Activated naive CD8-positive, alpha-beta T cell treated with anti-CD3 and anti-CD28 coated beads, Interleukin-2, amount 10 ng/mL, durations not matched to agents 7 days and 5 days (primary cell): ENCODE data around the gene TMEM207. TPM values are rescaled to one million over a fixed set of nuclear protein-coding genes. Genes with fewer than 3 reads are reported as not detected.

ENCODE experiments used
- ATAC-seq: fragments of 150-1000 bp; cut with Tn5 transposase; one replicate; pipeline ENCODE4 v1.10.0; 2021; ENCODE audit warnings: low read depth, moderate library complexity
- POLR2A ChIA-PET: fragments of 350-600 bp; sonication (Branson Sonifier 250); formaldehyde crosslinking; loops from one replicate; lab custom pipeline; 2021; ENCODE audit warnings: antibody characterized with exemption; lab: Charles Lee
- DNase-seq: peaks from one replicate; pipeline ENCODE4 v3.0.0; 2021
- H3K27ac Mint-ChIP-seq: one replicate; pipeline ENCODE4 v1.8.0; 2022; ENCODE audit warnings: mild to moderate bottlenecking, mixed read lengths
- H3K27me3 Mint-ChIP-seq: one replicate; pipeline ENCODE4 v1.8.0; 2022; ENCODE audit warnings: mild to moderate bottlenecking, moderate library complexity, mixed read lengths
- H3K36me3 Mint-ChIP-seq: one replicate; pipeline ENCODE4 v1.8.0; 2021; ENCODE audit warnings: mild to moderate bottlenecking, mixed read lengths
- H3K4me1 Mint-ChIP-seq: one replicate; pipeline ENCODE4 v1.8.0; 2021; ENCODE audit warnings: mixed read lengths
- H3K4me3 Mint-ChIP-seq: one replicate; pipeline ENCODE4 v1.8.0; 2022; ENCODE audit warnings: mild to moderate bottlenecking, moderate library complexity, mixed read lengths
- H3K9me3 Mint-ChIP-seq: one replicate; pipeline ENCODE4 v1.8.0; 2021; ENCODE audit warnings: mixed read lengths
- total RNA-seq, 2 experiments: library from RNA; stranded (reverse); gene quantifications; one replicate each; pipeline ENCODE4 v1.2.3, GENCODE V29; 2021

Gene TMEM207
- not detected for total RNA-seq

- Mint-ChIP-seq H3K27ac (no peak within 1 kb of the TSS), H3K27me3 (peaks cover 4% of the 10 kb centered on the region), H3K4me3 (no peak within 1 kb of the TSS), H3K9me3 (no peaks in the 10 kb centered on the region), H3K36me3 (no peaks in the 10 kb centered on the region), H3K4me1 (no peaks in the 10 kb centered on the region)
- POLR2A ChIA-PET: no interaction called here
- ATAC-seq: no peak
- DNase-seq: no peak
Measured at GRCh38 chr3:190449801-190450200, at the start of gene TMEM207. TSS of gene TMEM207 (minus strand) at chr3:190449901. CDS start at chr3:190449809, 92 bp downstream.

- Mint-ChIP-seq H3K27ac (no peak overlapping the region), H3K27me3 (peaks cover 38% of the 10 kb centered on the region), H3K4me1 (no peaks in the 10 kb centered on the region), H3K36me3 (no peaks in the 10 kb centered on the region), H3K4me3 (no peak overlapping the region), H3K9me3 (peaks cover 2% of the 10 kb centered on the region)
- ATAC-seq: no peak
- POLR2A ChIA-PET: no interaction called here
- DNase-seq: no peak
Measured at GRCh38 chr3:190499122-190499521, 49.4 kb upstream of the TMEM207 start.

DNA sequence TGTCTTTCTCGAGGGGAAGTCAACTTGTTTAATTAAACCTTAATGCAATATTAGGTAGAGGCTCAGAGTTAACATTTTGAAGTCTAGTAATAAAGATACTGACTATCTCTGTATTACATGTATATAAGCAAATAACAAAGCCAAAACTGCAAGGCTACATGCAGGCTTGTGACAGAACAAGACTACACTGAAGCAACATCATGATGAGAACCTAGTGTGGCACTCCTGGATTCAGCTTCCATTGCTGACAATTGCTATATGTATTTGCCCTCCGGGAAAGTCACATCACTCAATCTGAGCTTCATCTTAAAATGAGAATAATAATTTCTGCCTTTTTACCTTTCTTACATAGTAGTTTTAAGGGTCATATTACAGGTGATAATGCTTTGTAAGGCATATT is 48.6 kb upstream of the TMEM207 start:
- no peak overlapping the region for H3K27ac Mint-ChIP-seq
- POLR2A ChIA-PET: no interaction called here
- peaks cover 4% of the 10 kb centered on the region for H3K9me3 Mint-ChIP-seq
- no peaks in the 10 kb centered on the region for H3K4me1 Mint-ChIP-seq
- ATAC-seq (no peak), DNase-seq (no peak)
- peaks cover 41% of the 10 kb centered on the region for H3K27me3 Mint-ChIP-seq
- H3K36me3 Mint-ChIP-seq: no peaks in the 10 kb centered on the region
- no peak overlapping the region for H3K4me3 Mint-ChIP-seq

DNA sequence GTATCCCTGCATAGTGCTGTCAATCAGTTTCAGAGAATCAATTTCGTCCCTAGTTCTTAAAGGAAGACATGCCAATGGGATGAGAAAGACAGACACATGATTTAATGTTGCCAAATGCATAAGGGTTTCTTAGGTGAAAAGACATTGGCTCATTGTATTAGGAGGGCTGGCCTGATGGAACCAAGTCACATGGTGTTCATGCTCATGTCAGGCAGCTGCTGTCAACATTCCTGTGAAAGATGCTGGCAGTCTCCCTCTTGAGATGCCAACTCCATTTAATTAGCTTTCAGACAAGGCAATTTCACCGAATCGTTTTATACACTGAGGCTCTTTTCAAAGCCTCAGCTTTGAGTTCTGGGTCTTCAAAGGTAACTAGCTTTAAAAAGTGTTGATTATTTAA is 48.1 kb upstream of the TMEM207 start:
- Mint-ChIP-seq H3K36me3 (no peaks in the 10 kb centered on the region), H3K27me3 (peaks cover 41% of the 10 kb centered on the region), H3K9me3 (peaks cover 4% of the 10 kb centered on the region), H3K4me3 (no peak overlapping the region), H3K27ac (no peak overlapping the region), H3K4me1 (no peaks in the 10 kb centered on the region)
- ATAC-seq: no peak
- no peak for DNase-seq
- POLR2A ChIA-PET: no interaction called here

- POLR2A ChIA-PET: no interaction called here
- Mint-ChIP-seq H3K9me3 (peaks cover 4% of the 10 kb centered on the region), H3K36me3 (no peaks in the 10 kb centered on the region), H3K27ac (no peak overlapping the region), H3K4me1 (peaks cover under 1% of the 10 kb centered on the region), H3K27me3 (peaks cover 36% of the 10 kb centered on the region), H3K4me3 (no peak overlapping the region)
- DNase-seq (no peak), ATAC-seq (no peak)
Measured at GRCh38 chr3:190496859-190497258, 47.2 kb upstream of the TMEM207 start.

DNA sequence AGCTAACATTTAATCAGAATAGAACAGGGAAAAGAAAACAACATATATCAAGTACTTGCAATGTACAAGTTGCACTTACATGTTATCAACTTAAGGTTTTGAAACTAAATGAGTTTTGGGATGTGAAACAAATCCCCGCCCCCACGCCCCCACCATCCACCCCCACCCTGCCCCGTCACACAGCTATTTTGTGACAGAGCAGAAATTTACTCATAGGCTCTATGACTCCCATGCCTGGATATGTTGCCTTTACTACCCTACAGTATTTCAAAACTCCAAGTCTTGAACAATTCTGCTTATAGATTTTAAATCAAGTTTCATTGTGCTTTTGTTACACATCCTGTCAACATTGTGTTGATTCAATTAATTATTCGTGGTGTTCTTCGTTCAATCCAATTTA is 46.1 kb upstream of the TMEM207 start:
- peaks cover 4% of the 10 kb centered on the region for H3K4me1 Mint-ChIP-seq
- no peak for ATAC-seq
- no peaks in the 10 kb centered on the region for H3K36me3 Mint-ChIP-seq
- POLR2A ChIA-PET: no interaction called here
- DNase-seq: no peak
- peaks cover 4% of the 10 kb centered on the region for H3K9me3 Mint-ChIP-seq
- peaks cover 38% of the 10 kb centered on the region for H3K27me3 Mint-ChIP-seq
- no peak overlapping the region for H3K27ac Mint-ChIP-seq
- no peak overlapping the region for H3K4me3 Mint-ChIP-seq

DNA sequence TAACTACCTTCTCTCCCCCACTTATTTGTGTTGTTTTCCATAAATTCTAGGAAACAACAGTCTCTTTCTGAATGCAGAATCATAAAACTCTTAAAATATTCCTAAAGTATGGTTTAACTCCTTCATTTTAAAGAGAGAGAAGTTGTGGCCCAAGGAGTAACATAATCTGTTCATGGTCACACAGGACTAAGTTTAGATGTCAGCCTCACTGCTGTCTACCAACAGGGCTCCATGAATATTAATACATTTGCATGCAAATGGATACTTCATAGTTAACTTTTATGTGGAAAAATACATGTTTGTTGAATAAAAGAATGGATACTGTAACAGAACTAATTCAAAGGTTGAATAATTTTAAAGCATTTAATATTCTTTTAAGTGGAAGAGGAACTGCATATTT is 45.7 kb upstream of the TMEM207 start:
- Mint-ChIP-seq H3K27me3 (peaks cover 38% of the 10 kb centered on the region), H3K36me3 (no peaks in the 10 kb centered on the region), H3K27ac (no peak overlapping the region), H3K4me1 (peaks cover 4% of the 10 kb centered on the region), H3K9me3 (peaks cover 3% of the 10 kb centered on the region), H3K4me3 (no peak overlapping the region)
- no peak for ATAC-seq
- POLR2A ChIA-PET: no interaction called here
- no peak for DNase-seq

DNA sequence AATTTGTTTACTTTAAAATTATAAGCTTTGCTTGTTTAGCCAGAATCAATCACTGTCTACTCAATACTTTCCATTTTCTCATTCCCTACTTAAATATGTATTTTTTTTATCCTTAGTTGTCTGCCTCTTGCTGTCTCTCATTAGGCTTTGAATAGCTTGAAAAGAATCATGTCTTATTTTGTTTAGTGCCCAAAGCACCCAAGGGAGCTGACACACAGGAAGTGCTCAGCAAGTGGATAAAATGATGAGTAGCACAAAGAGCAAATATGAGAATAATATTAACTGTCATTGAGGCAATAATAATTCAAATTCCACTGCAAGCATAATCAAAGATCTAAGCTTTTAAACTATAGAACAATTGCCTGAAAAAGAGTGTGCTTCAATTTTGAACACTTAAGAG is 45.2 kb upstream of the TMEM207 start:
- ATAC-seq (no peak), DNase-seq (no peak)
- no peak overlapping the region for H3K4me3 Mint-ChIP-seq
- H3K36me3 Mint-ChIP-seq: no peaks in the 10 kb centered on the region
- peaks cover 40% of the 10 kb centered on the region for H3K27me3 Mint-ChIP-seq
- POLR2A ChIA-PET: no interaction called here
- peaks cover 4% of the 10 kb centered on the region for H3K4me1 Mint-ChIP-seq
- peaks cover 3% of the 10 kb centered on the region for H3K9me3 Mint-ChIP-seq
- no peak overlapping the region for H3K27ac Mint-ChIP-seq

DNA sequence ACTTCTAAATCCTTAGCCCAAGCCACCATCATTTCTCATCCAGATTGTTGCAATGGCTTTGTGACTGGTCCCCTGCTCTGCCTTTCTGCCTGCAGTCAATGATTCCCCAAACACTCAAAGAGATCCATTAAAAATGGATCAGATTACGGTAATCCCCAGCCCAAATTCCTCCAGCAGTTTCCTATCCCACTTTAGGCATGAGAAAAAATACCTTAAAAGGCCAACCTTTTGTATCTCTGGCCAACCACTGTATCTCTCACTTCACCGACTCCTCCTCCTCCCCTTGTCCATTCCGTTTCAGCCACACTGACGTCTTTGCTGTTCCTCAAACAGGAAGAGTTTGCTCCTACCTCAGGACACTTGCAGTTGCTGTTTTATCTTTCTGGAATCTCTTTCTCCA is 43.3 kb upstream of the TMEM207 start:
- H3K27me3 Mint-ChIP-seq: peaks cover 49% of the 10 kb centered on the region
- H3K36me3 Mint-ChIP-seq: no peaks in the 10 kb centered on the region
- no peak overlapping the region for H3K4me3 Mint-ChIP-seq
- no peak for ATAC-seq
- no peak for DNase-seq
- H3K27ac Mint-ChIP-seq: no peak overlapping the region
- H3K9me3 Mint-ChIP-seq: peaks cover 3% of the 10 kb centered on the region
- H3K4me1 Mint-ChIP-seq: peaks cover 4% of the 10 kb centered on the region
- POLR2A ChIA-PET: no interaction called here

- H3K4me3 Mint-ChIP-seq: no peak overlapping the region
- ATAC-seq (no peak), DNase-seq (no peak)
- no peak overlapping the region for H3K27ac Mint-ChIP-seq
- peaks cover 3% of the 10 kb centered on the region for H3K9me3 Mint-ChIP-seq
- POLR2A ChIA-PET: no interaction called here
- H3K27me3 Mint-ChIP-seq: peaks cover 53% of the 10 kb centered on the region
- no peaks in the 10 kb centered on the region for H3K36me3 Mint-ChIP-seq
- H3K4me1 Mint-ChIP-seq: peaks cover 4% of the 10 kb centered on the region
Measured at GRCh38 chr3:190492129-190492528, 42.4 kb upstream of the TMEM207 start.

- Mint-ChIP-seq H3K4me1 (peaks cover 4% of the 10 kb centered on the region), H3K27me3 (peaks cover 50% of the 10 kb centered on the region), H3K36me3 (no peaks in the 10 kb centered on the region), H3K4me3 (no peak overlapping the region), H3K9me3 (peaks cover 3% of the 10 kb centered on the region), H3K27ac (no peak overlapping the region)
- POLR2A ChIA-PET: no interaction called here
- ATAC-seq: no peak
- DNase-seq: no peak
Measured at GRCh38 chr3:190491533-190492054, 41.9 kb upstream of the TMEM207 start.

DNA sequence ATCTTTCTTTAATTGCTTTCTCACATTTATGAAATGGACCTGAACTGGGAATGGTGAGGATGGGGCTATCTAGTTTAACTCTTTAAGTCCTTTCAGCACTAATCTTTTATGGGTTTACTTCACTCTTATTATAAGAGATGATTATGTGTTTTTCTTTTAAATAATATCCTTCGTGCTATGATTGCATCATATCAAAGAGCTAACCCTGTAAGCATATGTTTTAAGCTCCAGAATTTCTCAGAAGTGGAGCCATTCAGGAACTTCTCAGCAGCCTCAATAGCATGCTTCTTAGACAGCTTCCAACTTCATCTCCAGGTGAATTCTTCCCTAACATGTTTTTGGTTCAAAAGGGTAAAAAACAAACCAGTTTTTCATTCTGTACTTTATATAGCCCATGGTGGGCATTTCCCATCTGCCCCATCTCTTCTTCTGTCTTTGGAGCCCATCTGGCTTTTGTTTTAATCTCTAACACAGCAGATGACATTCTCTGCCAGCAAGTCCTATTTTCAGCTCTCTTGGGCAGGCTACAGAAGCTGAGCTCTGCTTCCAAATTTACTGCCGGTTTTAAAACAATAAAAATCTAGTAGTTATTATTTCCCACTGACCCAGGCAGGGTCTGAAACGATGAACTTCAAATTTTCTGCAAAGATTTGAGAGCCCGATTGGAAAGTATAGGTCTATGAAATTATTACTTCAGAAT is 37.4 kb upstream of the TMEM207 start:
- Mint-ChIP-seq H3K4me1 (peaks cover 4% of the 10 kb centered on the region), H3K4me3 (no peak overlapping the region), H3K27ac (no peak overlapping the region), H3K27me3 (peaks cover 45% of the 10 kb centered on the region), H3K36me3 (no peaks in the 10 kb centered on the region), H3K9me3 (no peaks in the 10 kb centered on the region)
- DNase-seq (no peak), ATAC-seq (no peak)
- POLR2A ChIA-PET: no interaction called here

DNA sequence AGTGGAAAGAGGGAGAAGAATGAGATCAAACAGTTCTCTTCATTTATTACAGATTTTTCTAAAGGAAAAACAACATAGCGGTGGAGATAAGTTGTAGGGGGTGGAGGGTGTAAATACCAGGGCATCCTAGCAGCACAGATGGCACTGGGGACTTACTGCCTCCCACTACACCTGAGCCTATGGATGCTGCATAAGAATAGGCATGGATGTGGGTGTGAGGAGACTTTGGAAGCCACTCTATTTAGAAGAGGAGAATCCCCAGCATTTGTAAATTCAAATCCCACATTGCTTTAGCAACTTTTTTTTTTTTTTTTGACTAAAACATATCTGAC is 36.8 kb upstream of the TMEM207 start:
- no peak overlapping the region for H3K4me3 Mint-ChIP-seq
- H3K27me3 Mint-ChIP-seq: peaks cover 45% of the 10 kb centered on the region
- H3K36me3 Mint-ChIP-seq: no peaks in the 10 kb centered on the region
- H3K27ac Mint-ChIP-seq: no peak overlapping the region
- no peak for DNase-seq
- ATAC-seq: no peak
- POLR2A ChIA-PET: no interaction called here
- H3K4me1 Mint-ChIP-seq: no peaks in the 10 kb centered on the region
- H3K9me3 Mint-ChIP-seq: no peaks in the 10 kb centered on the region

DNA sequence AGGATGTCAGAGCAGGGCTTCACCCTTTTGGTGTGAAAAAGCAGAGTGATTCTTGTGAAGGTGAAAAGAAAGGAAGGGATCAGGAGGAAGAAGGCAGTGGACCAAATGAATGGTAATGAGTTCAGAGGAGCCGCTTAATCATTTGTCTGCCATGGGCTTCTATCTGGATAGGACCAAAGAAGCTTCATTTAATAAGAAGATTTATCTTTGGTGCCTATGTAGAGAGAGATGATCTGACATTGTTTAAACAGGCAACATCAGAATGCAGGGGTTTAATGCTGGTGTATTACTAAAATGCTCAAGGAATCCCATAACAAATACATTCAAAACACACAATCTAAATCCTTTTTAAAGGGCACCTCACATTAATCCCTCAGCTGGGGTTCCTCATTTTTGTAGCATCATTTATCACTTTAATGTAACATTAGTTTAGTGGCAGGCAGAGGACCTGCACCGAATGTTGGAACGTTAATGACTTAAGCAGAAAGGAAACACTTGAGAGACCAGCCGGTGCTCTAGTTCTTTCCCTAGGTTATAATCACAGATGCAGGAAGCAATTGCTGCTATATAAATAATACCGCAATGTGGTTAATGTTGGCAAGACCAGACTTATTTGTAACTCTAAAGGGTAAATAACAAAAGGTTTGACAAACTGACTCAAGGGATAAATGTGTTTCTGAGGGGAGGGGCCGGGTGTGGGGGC is 36.3 kb upstream of the TMEM207 start:
- DNase-seq: no peak
- no peak overlapping the region for H3K27ac Mint-ChIP-seq
- no peaks in the 10 kb centered on the region for H3K9me3 Mint-ChIP-seq
- H3K4me3 Mint-ChIP-seq: no peak overlapping the region
- POLR2A ChIA-PET: no interaction called here
- peaks cover 46% of the 10 kb centered on the region for H3K27me3 Mint-ChIP-seq
- no peaks in the 10 kb centered on the region for H3K4me1 Mint-ChIP-seq
- no peak for ATAC-seq
- no peaks in the 10 kb centered on the region for H3K36me3 Mint-ChIP-seq
